H1 (cell line): ENCODE results near the gene EEF1G. TPM values are rescaled to one million over a fixed set of nuclear protein-coding genes. Genes with fewer than 3 reads are reported as not detected.

Experiments
- CTCF ChIA-PET: fragments of 300-600 bp; sonication (Branson Sonifier 250); formaldehyde crosslinking; loops from one replicate; lab custom pipeline; 2021; ENCODE audit not compliant: partially characterized antibody; lab: Charles Lee
- POLR2A ChIA-PET: fragments of 300-600 bp; sonication (Branson Sonifier 250); formaldehyde crosslinking; loops from one replicate; lab custom pipeline; 2021; ENCODE audit warnings: inconsistent platforms; ENCODE audit not compliant: partially characterized antibody; lab: Charles Lee
- DNase-seq, 2 experiments: peaks; one replicate each; pipeline versions ENCODE4 v3.0.0 to v3.0.0-alpha.2; 2010 to 2022; ENCODE audit warnings: low spot score in 2 of 2, low read depth in 1 of 2, mixed read lengths in 1 of 2
- FAIRE-seq: peaks from 2 replicates; lab custom pipeline; 2011; peaks lifted over from hg19 to GRCh38; lab: Jason Lieb, UNC
- H2AFZ ChIP-seq: 2 replicates; pipeline ENCODE4 v1.8.1; 2012; ENCODE audit warnings: low read length, inconsistent platforms
- H2AK5ac ChIP-seq: 2 replicates; pipeline ENCODE4 v1.6.1; 2013; ENCODE audit warnings: low read depth, low read length
- H2BK120ac ChIP-seq: replicated peaks from 2 replicates; pipeline ENCODE3; 2013; ENCODE audit warnings: low read depth, low read length, inconsistent platforms
- H2BK12ac ChIP-seq: 2 replicates; pipeline ENCODE4 v1.6.1; 2013; ENCODE audit warnings: low read depth, low read length
- H2BK15ac ChIP-seq: 2 replicates; pipeline ENCODE4 v1.6.1; 2013; ENCODE audit warnings: low read length
- H2BK20ac ChIP-seq: 2 replicates; pipeline ENCODE4 v1.6.1; 2013; ENCODE audit warnings: low read length
- H2BK5ac ChIP-seq: 2 replicates; pipeline ENCODE4 v1.6.1; 2013; ENCODE audit warnings: low read depth, low read length
- H3K14ac ChIP-seq: 2 replicates; pipeline ENCODE4 v1.6.1; 2013; ENCODE audit warnings: inconsistent platforms; ENCODE audit not compliant: insufficient read length
- H3K18ac ChIP-seq: 2 replicates; pipeline ENCODE4 v1.6.1; 2013; ENCODE audit warnings: low read length; ENCODE audit errors: extremely low read depth
- H3K23ac ChIP-seq: 2 replicates; pipeline ENCODE4 v1.6.1; 2013; ENCODE audit warnings: inconsistent platforms; ENCODE audit not compliant: insufficient read length
- H3K23me2 ChIP-seq: 2 replicates; pipeline ENCODE4 v1.6.1; 2013; ENCODE audit warnings: low read depth, low read length
- H3K27ac ChIP-seq: 2 replicates; pipeline ENCODE4 v1.6.1; 2011; ENCODE audit warnings: low read depth, low read length, inconsistent platforms
- H3K27me3 ChIP-seq, 4 experiments: replicated peaks in 1 of 4; 1 replicate in 1 of 4; 2 replicates in 3 of 4; pipeline versions ENCODE4 v1.6.1 to v1.8.1; 2011 to 2013; ENCODE audit warnings: low read length in 3 of 4, mild to moderate bottlenecking in 3 of 4, inconsistent platforms in 2 of 4, mixed read lengths in 2 of 4, moderate library complexity in 1 of 4; ENCODE audit not compliant: control insufficient read depth in 3 of 4, insufficient read depth in 3 of 4; ENCODE audit errors: extremely low read depth in 1 of 4
- H3K36me3 ChIP-seq, 4 experiments: 2 replicates each; pipeline versions ENCODE4 v1.6.1 to v1.8.1; 2011 to 2013; ENCODE audit warnings: mild to moderate bottlenecking in 4 of 4, low read length in 3 of 4, moderate library complexity in 2 of 4, control low read depth in 1 of 4, inconsistent platforms in 1 of 4; ENCODE audit not compliant: insufficient read depth in 4 of 4, control insufficient read depth in 2 of 4
- H3K4ac ChIP-seq: replicated peaks from 2 replicates; pipeline ENCODE3; 2013; ENCODE audit warnings: low read length, low read depth, mixed read lengths, inconsistent platforms; ENCODE audit not compliant: insufficient read length
- H3K4me1 ChIP-seq, 4 experiments: replicated peaks in 1 of 4; 1 replicate in 1 of 4; 2 replicates in 3 of 4; pipeline versions ENCODE4 v1.6.1 to v1.8.1; 2011 to 2013; ENCODE audit warnings: low read length in 3 of 4, inconsistent platforms in 2 of 4, mixed read lengths in 1 of 4; ENCODE audit not compliant: insufficient read depth in 4 of 4, control insufficient read depth in 3 of 4
- H3K4me2 ChIP-seq, 2 experiments: 2 replicates each; pipeline versions ENCODE4 v1.6.1 to v1.8.1; 2011 to 2013; ENCODE audit warnings: low read depth in 2 of 2, low read length in 2 of 2, control low read depth in 1 of 2, inconsistent platforms in 1 of 2, mild to moderate bottlenecking in 1 of 2; ENCODE audit not compliant: insufficient read depth in 1 of 2
- H3K4me3 ChIP-seq, 4 experiments: fragments of 200-600, 300-600 bp in 1 of 4; sonication (generic), shearing (Covaris generic), sonication (Bioruptor Twin) in 1 of 4; 2 replicates each; pipeline versions ENCODE4 v1.5.1 to v1.8.1; 2011 to 2016; ENCODE audit warnings: low read length in 4 of 4, low read depth in 3 of 4, control low read depth in 2 of 4, inconsistent platforms in 2 of 4, mild to moderate bottlenecking in 2 of 4, mixed read lengths in 1 of 4, moderate library complexity in 1 of 4; ENCODE audit not compliant: insufficient read depth in 2 of 4; ENCODE audit errors: extremely low read depth in 1 of 4
- H3K56ac ChIP-seq: replicated peaks from 2 replicates; pipeline ENCODE3; 2013; ENCODE audit warnings: low read depth, mild to moderate bottlenecking, mixed read lengths, low read length, inconsistent platforms; ENCODE audit not compliant: insufficient read length
- H3K79me1 ChIP-seq: 2 replicates; pipeline ENCODE4 v1.6.1; 2013; ENCODE audit warnings: low read depth, low read length, control low read depth
- H3K79me2 ChIP-seq, 2 experiments: 2 replicates each; pipeline versions ENCODE4 v1.6.1 to v1.8.1; 2012 to 2013; ENCODE audit warnings: low read length in 2 of 2, mild to moderate bottlenecking in 2 of 2, inconsistent platforms in 1 of 2; ENCODE audit not compliant: insufficient read depth in 2 of 2, control insufficient read depth in 1 of 2
- H3K9ac ChIP-seq, 4 experiments: replicated peaks in 1 of 4; 1 replicate in 1 of 4; 2 replicates in 3 of 4; pipeline versions ENCODE4 v1.6.1 to v1.8.1; 2011 to 2013; ENCODE audit warnings: low read depth in 3 of 4, low read length in 3 of 4, control low read depth in 2 of 4, mild to moderate bottlenecking in 2 of 4, moderate library complexity in 2 of 4, inconsistent platforms in 1 of 4; ENCODE audit errors: extremely low read depth in 1 of 4
- H3K9me3 ChIP-seq, 2 experiments: 2 replicates each; pipeline versions ENCODE4 v1.6.1 to v1.8.1; 2012 to 2013; ENCODE audit warnings: mild to moderate bottlenecking in 2 of 2, moderate library complexity in 2 of 2, control low read depth in 1 of 2, inconsistent platforms in 1 of 2, low read depth in 1 of 2, low read length in 1 of 2, mixed read lengths in 1 of 2; ENCODE audit not compliant: insufficient read depth in 2 of 2
- H4K20me1 ChIP-seq, 2 experiments: replicated peaks in 1 of 2; 2 replicates each; pipeline versions ENCODE3 to v1.8.1; 2011 to 2013; ENCODE audit warnings: inconsistent platforms in 2 of 2, low read length in 2 of 2, mild to moderate bottlenecking in 1 of 2; ENCODE audit not compliant: insufficient read depth in 2 of 2, control insufficient read depth in 1 of 2
- H4K5ac ChIP-seq: 2 replicates; pipeline ENCODE4 v1.6.1; 2013; ENCODE audit warnings: low read length, low read depth, mixed read lengths, inconsistent platforms; ENCODE audit not compliant: insufficient read length
- H4K8ac ChIP-seq: 2 replicates; pipeline ENCODE4 v1.8.0; 2013; ENCODE audit warnings: mild to moderate bottlenecking, moderate library complexity, low read length, inconsistent platforms; ENCODE audit not compliant: insufficient read depth; ENCODE audit errors: extremely low read depth
- H4K91ac ChIP-seq: replicated peaks from 2 replicates; pipeline ENCODE3; 2013; ENCODE audit warnings: low read length, mixed read lengths, inconsistent platforms; ENCODE audit not compliant: insufficient read length
- CHD2 ChIP-seq: IDR thresholded peaks from 2 replicates; pipeline ENCODE4 v1.6.1; 2012; ENCODE audit warnings: low read length, improper control_type of control experiment
- EP300 ChIP-seq, 2 experiments: IDR thresholded peaks; 1 replicate in 1 of 2; 2 replicates in 1 of 2; pipeline ENCODE4 v1.6.1; 2011 to 2012; ENCODE audit warnings: low read depth in 2 of 2, low read length in 2 of 2, mild to moderate bottlenecking in 2 of 2, borderline replicate concordance in 1 of 2, inconsistent platforms in 1 of 2, moderate library complexity in 1 of 2
- HDAC6 ChIP-seq: IDR thresholded peaks from one replicate; pipeline ENCODE4 v1.7.1; 2012; ENCODE audit warnings: low read depth, mild to moderate bottlenecking, inconsistent platforms, low read length, moderate library complexity
- JUND ChIP-seq: IDR thresholded peaks from 2 replicates; pipeline ENCODE4 v1.6.1; 2011; ENCODE audit warnings: mild to moderate bottlenecking, improper control_type of control experiment, low read length
- POLR2A ChIP-seq, 2 experiments: IDR thresholded peaks; 1 replicate in 1 of 2; 2 replicates in 1 of 2; pipeline ENCODE4 v1.6.1; 2011; ENCODE audit warnings: low read depth in 2 of 2, low read length in 2 of 2, mild to moderate bottlenecking in 2 of 2; ENCODE audit errors: control extremely low read depth in 1 of 2
- POU5F1 ChIP-seq: IDR thresholded peaks from 2 replicates; pipeline ENCODE4 v1.6.1; 2011; ENCODE audit warnings: low read depth, mild to moderate bottlenecking, low read length, moderate library complexity
- RBBP5 ChIP-seq: IDR thresholded peaks from 2 replicates; pipeline ENCODE4 v1.7.1; 2012; ENCODE audit warnings: low read depth, mild to moderate bottlenecking, inconsistent platforms, low read length, moderate library complexity, borderline replicate concordance
- SAP30 ChIP-seq: fragments of 300-600 bp; sonication (generic); IDR thresholded peaks from 2 replicates; pipeline ENCODE4 v1.7.1; 2012; ENCODE audit warnings: low read length, moderate library complexity, mild to moderate bottlenecking, inconsistent platforms; ENCODE audit not compliant: insufficient read depth, insufficient replicate concordance
- SIN3A ChIP-seq, 2 experiments: IDR thresholded peaks in 1 of 2; conservative IDR thresholded peaks in 1 of 2; 2 replicates each; pipeline ENCODE4 v1.6.1; 2011 to 2012; ENCODE audit warnings: low read length in 2 of 2, improper control_type of control experiment in 1 of 2, low read depth in 1 of 2, mild to moderate bottlenecking in 1 of 2
- SIRT6 ChIP-seq: IDR thresholded peaks from one replicate; pipeline ENCODE4 v1.7.1; 2012; ENCODE audit warnings: low read length, inconsistent platforms
- TAF1 ChIP-seq: IDR thresholded peaks from 2 replicates; pipeline ENCODE4 v1.6.1; 2011; ENCODE audit warnings: mild to moderate bottlenecking, low read depth, low read length
- WGBS, 2 experiments: shearing (Covaris generic) in 1 of 2; methylation state at CpG; one replicate each; pipeline versions ENCODE4 v1.1.6 to v1.1.7; 2013 to 2015; ENCODE audit warnings: low lambda C conversion rate in 2 of 2, mixed read lengths in 2 of 2, inconsistent platforms in 1 of 2, low coverage in 1 of 2, missing lambda C conversion rate in 1 of 2; ENCODE audit not compliant: insufficient replicate concordance in 2 of 2, insufficient coverage in 1 of 2, insufficient read length in 1 of 2; ENCODE audit errors: extremely low coverage in 1 of 2, missing lambda C conversion rate in 1 of 2; 5-methylcytosine and 5-hydroxymethylcytosine counted together
- polyA plus RNA-seq, 7 experiments: library from polyadenylated mRNA; depleted of rRNA in 3 of 7; stranded (reverse) in 5 of 7; unstranded in 2 of 7; fragments of >200 nt in 5 of 7; fragments of 200-250 nt in 2 of 7; gene quantifications; 1 replicate in 5 of 7; 2 replicates in 1 of 7; 4 replicates in 1 of 7; pipeline versions ENCODE4 v1.2.1 to v1.2.3, GENCODE V29; 2011 to 2013; ENCODE audit warnings: missing spikeins in 2 of 7, mixed read lengths in 2 of 7
- total RNA-seq: library from RNA; stranded (reverse); fragmentation: NEBNext Ultra II Directional; extraction: Animal tissue kit (Norgen Biotek cat#: 25700); gene quantifications from 2 replicates; pipeline ENCODE4 v1.2.1, GENCODE V29; 2021

EEF1G gene
- total and polyA plus RNA-seq, 2 of the 8 experiments (the other 6 are each of a cell fraction or from before 2014, with no cell fraction given) = 1,627 to 1,996 TPM

- H4K5ac ChIP-seq = peak within 1 kb of the TSS; percentile 25
- H3K36me3 ChIP-seq = peaks cover 19 to 50% (median 24%) of the 10 kb centered on the region in 4 experiments
- H3K9me3 ChIP-seq = no peaks in the 10 kb centered on the region
- H2AFZ ChIP-seq = no peak within 1 kb of the TSS
- peaks cover 1 to 6% of the 10 kb centered on the region in 2 experiments for H4K20me1 ChIP-seq
- peak within 1 kb of the TSS; percentile 73 to 90 (median 80) for H3K9ac ChIP-seq
- peaks cover 0 to 3% (median under 1%) of the 10 kb centered on the region in 4 experiments; a peak in 5 of 7 replicates for H3K4me1 ChIP-seq
- no peak within 1 kb of the TSS for H4K91ac ChIP-seq
- peak within 1 kb of the TSS; percentile 90 for H4K8ac ChIP-seq
- peak within 1 kb of the TSS; percentile 87; the same call in 1 of the 2 replicates for H2AK5ac ChIP-seq
- no peak within 1 kb of the TSS for H2BK120ac ChIP-seq
- H3K18ac ChIP-seq = peak within 1 kb of the TSS; percentile 49
- H3K23ac ChIP-seq = no peak within 1 kb of the TSS
- H2BK5ac ChIP-seq = peak within 1 kb of the TSS; percentile 57; the same call in 1 of the 2 replicates
- peak within 1 kb of the TSS; percentile 89 to 97 (median 94) for H3K4me3 ChIP-seq
- FAIRE-seq (peak; percentile 87), DNase-seq (peak; percentile 93 to 97)
- peaks cover 6% of the 10 kb centered on the region for H3K23me2 ChIP-seq
- 2% methylated on average over 58 of the region's 58 CpGs; no CpG with 5 or more reads in 1 of the 2 experiments for WGBS, 2 experiments
- no peaks in the 10 kb centered on the region for H3K79me1 ChIP-seq
- CTCF ChIA-PET = interaction anchor here (0.8 to 7.2 kb wide), 25 partner anchors 9 to 1660 kb away, joined by 3 to 97 read pairs (median 4); partner anchors contain the start of genes C11orf98, CSKMT, EML3 and MTA2
- peak within 1 kb of the TSS; percentile 78; the same call in 1 of the 2 replicates for H2BK12ac ChIP-seq
- H3K79me2 ChIP-seq = peaks cover 0 to 14% of the 10 kb centered on the region in 2 experiments; a peak in 2 of 4 replicates
- peak within 1 kb of the TSS; percentile 72 for H3K27ac ChIP-seq
- POLR2A ChIA-PET = interaction anchor here (0.6 to 12.3 kb wide), 51 partner anchors 8 to 722 kb away, joined by 3 to 235 read pairs (median 6); partner anchors contain the start of genes B3GAT3, BSCL2, C11orf98 and CSKMT
- no peaks in the 10 kb centered on the region for H3K27me3 ChIP-seq
- peak within 1 kb of the TSS; percentile 87 to 90 for H3K4me2 ChIP-seq
- H3K4ac ChIP-seq = peak within 1 kb of the TSS; percentile 23
- H3K14ac ChIP-seq = no peak within 1 kb of the TSS
- H3K56ac ChIP-seq = peak within 1 kb of the TSS; percentile 67
- H2BK20ac ChIP-seq = no peak within 1 kb of the TSS
- H2BK15ac ChIP-seq = peak within 1 kb of the TSS; percentile 85
- TF ChIP-seq RBBP5 = peak; percentile 62; the same call in 1 of the 2 replicates
- peak; percentile 91 to 93 for TF ChIP-seq POLR2A (IDR thresholded peaks at IDR 0.05; ENCODE audit: control extremely low read depth in 1 of 2, low read depth in 2 of 2, low read length in 2 of 2)
- TF ChIP-seq HDAC6 = no peak
- TF ChIP-seq TAF1 = peak; percentile 97
- TF ChIP-seq CHD2 = peak; percentile 59; the same call in 1 of the 2 replicates
- TF ChIP-seq JUND = peak; percentile 67
- TF ChIP-seq SIRT6 = no peak
- TF ChIP-seq EP300 (IDR thresholded peaks at IDR 0.05; ENCODE audit: borderline replicate concordance in 1 of 2, low read depth in 2 of 2, low read length in 2 of 2) = peak in 1 of 2 experiments; percentile 71; a peak in 1 of 3 replicates
- peak; percentile 92 to 97 for TF ChIP-seq SIN3A (conservative IDR thresholded peaks at IDR 0.05 in 1 of 2, IDR thresholded peaks at IDR 0.05 in 1 of 2; ENCODE audit: low read depth in 1 of 2, low read length in 2 of 2)
- TF ChIP-seq SAP30 = peak; percentile 71
- TF ChIP-seq POU5F1 = peak; percentile 62; the same call in 1 of the 2 replicates
Measured at GRCh38 chr11:62591448-62592145, 17.9 kb upstream of the EEF1G start, which contains the start of gene TUT1. TSS of gene TUT1 (minus strand) at chr11:62591523. CDS start at chr11:62591485, 38 bp downstream.
